Measurements from ENCODE around the gene CYP19A1.
A peak's percentile ranks its signal among the peaks of the same experiment; 100 is the strongest.

Gene CYP19A1

GRCh38 chr15:51183076-51183475, 155.3 kb downstream of the CYP19A1 start:
- DNase-seq (ENCODE audit: low read depth): no peak

- DNase-seq (ENCODE audit: low read depth): no peak
These were observed 156.5 kb downstream of the CYP19A1 start for GRCh38 chr15:51181905-51182304.

- no peak for DNase-seq (ENCODE audit: low read depth)
These were observed 157.2 kb downstream of the CYP19A1 start for GRCh38 chr15:51181221-51181620.

GRCh38 chr15:51180534-51180933, 157.9 kb downstream of the CYP19A1 start:
- DNase-seq (ENCODE audit: low read depth): no peak

GRCh38 chr15:51180011-51180410, 158.4 kb downstream of the CYP19A1 start:
- no peak for DNase-seq (ENCODE audit: low read depth)

GRCh38 chr15:51172193-51172592, 166.2 kb downstream of the CYP19A1 start:
- no peak for DNase-seq (ENCODE audit: low read depth)

- DNase-seq (ENCODE audit: low read depth): no peak
These were observed 166.8 kb downstream of the CYP19A1 start for GRCh38 chr15:51171634-51171932.

GRCh38 chr15:51170882-51171633, 167.3 kb downstream of the CYP19A1 start:
- no peak for DNase-seq (ENCODE audit: low read depth)

- no peak for DNase-seq (ENCODE audit: low read depth)
These were observed 169.7 kb downstream of the CYP19A1 start for GRCh38 chr15:51168700-51169099.

GRCh38 chr15:51163843-51164242, 174.6 kb downstream of the CYP19A1 start:
- no peak for DNase-seq (ENCODE audit: low read depth)

GRCh38 chr15:51162865-51163762, 175.3 kb downstream of the CYP19A1 start:
- DNase-seq (ENCODE audit: low read depth): peak; percentile 19

GRCh38 chr15:51161491-51162220, 176.7 kb downstream of the CYP19A1 start:
- DNase-seq (ENCODE audit: low read depth): no peak

- DNase-seq (ENCODE audit: low read depth): no peak
These were observed 177.9 kb downstream of the CYP19A1 start for GRCh38 chr15:51160484-51160883.

Measured in activated gamma-delta T cell treated with anti-CD3 and anti-CD28 coated beads, Interleukin-2, amount 50 U/mL, for 16 hours (primary cell).